Neural progenitor cell (in vitro differentiated cells): ENCODE results near the gene EML5.

Experiments
- EZH2 ChIP-seq: fragments of 200-600 bp; sonication (generic); IDR thresholded peaks from 2 replicates; pipeline ENCODE4 v1.6.1; 2017; ENCODE audit warnings: antibody characterized with exemption, mild to moderate bottlenecking, moderate library complexity
- TF ChIP-seq, protein P1 (sequence below): fragments of 200-600 bp; sonication (generic); IDR thresholded peaks from 2 replicates; pipeline ENCODE4 v1.5.1; 2017; ENCODE audit warnings: antibody characterized with exemption, mild to moderate bottlenecking

DNA sequence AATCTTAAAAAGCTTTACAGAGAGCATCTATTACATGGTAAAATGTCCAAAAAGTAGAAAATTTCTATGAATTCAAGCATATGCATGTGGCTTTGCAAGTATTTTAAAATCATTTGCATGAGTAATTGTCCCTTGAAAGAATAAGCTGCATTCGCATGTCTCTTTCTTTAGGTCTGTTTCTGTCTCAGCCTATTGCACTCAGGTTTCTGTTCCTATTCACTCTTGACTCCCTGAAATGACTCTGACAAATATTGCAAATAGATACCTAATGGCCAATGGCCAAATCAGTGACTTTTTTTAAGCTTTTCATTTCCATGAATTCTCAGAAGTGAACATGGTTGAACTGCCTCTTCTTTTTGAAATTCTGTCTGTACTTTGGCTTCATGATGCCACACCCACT, 25.3 kb upstream of the EML5 start:
- TF ChIP-seq, protein P1, sequence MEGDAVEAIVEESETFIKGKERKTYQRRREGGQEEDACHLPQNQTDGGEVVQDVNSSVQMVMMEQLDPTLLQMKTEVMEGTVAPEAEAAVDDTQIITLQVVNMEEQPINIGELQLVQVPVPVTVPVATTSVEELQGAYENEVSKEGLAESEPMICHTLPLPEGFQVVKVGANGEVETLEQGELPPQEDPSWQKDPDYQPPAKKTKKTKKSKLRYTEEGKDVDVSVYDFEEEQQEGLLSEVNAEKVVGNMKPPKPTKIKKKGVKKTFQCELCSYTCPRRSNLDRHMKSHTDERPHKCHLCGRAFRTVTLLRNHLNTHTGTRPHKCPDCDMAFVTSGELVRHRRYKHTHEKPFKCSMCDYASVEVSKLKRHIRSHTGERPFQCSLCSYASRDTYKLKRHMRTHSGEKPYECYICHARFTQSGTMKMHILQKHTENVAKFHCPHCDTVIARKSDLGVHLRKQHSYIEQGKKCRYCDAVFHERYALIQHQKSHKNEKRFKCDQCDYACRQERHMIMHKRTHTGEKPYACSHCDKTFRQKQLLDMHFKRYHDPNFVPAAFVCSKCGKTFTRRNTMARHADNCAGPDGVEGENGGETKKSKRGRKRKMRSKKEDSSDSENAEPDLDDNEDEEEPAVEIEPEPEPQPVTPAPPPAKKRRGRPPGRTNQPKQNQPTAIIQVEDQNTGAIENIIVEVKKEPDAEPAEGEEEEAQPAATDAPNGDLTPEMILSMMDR: no peak
- no peak for TF ChIP-seq EZH2
